NCI-H128 (cell line): Measurements from ENCODE around the gene RPP30.
"Not testable (repeated sequence)": the region's sequence is repeated elsewhere in the genome, so short reads cannot be mapped to it uniquely, and the experiment has no call there.

ENCODE experiments used
- DNase-seq: peaks from one replicate; lab custom pipeline; 2025; ENCODE audit not compliant: unreplicated experiment; lab: John Stamatoyannopoulos, UW

The RPP30 gene

GRCh38 chr10:90871279-90871765 is 452 bp upstream of the RPP30 start:
- no peak for DNase-seq

- no peak for DNase-seq
Measured at GRCh38 chr10:90872648-90873020, 860 bp downstream of the RPP30 start.

- no peak for DNase-seq
Measured at GRCh38 chr10:90879062-90879461, 7.3 kb downstream of the RPP30 start.

- not testable (repeated sequence) for DNase-seq
Measured at GRCh38 chr10:90880059-90880719, 8.4 kb downstream of the RPP30 start.

- no peak for DNase-seq
Measured at GRCh38 chr10:90884431-90884830, 12.7 kb downstream of the RPP30 start.

GRCh38 chr10:90885176-90885575 is 13.4 kb downstream of the RPP30 start:
- no peak for DNase-seq

GRCh38 chr10:90887555-90887954 is 15.8 kb downstream of the RPP30 start:
- no peak for DNase-seq

- no peak for DNase-seq
Measured at GRCh38 chr10:90888387-90888786, 16.6 kb downstream of the RPP30 start.

GRCh38 chr10:90889636-90890035 is 17.9 kb downstream of the RPP30 start:
- no peak for DNase-seq

GRCh38 chr10:90890347-90890746 is 18.6 kb downstream of the RPP30 start:
- no peak for DNase-seq

- no peak for DNase-seq
Measured at GRCh38 chr10:90893190-90893589, 21.4 kb downstream of the RPP30 start.

- DNase-seq = not testable (repeated sequence)
Measured at GRCh38 chr10:90896916-90897315, 25.1 kb downstream of the RPP30 start.

- no peak for DNase-seq
Measured at GRCh38 chr10:90905925-90906324, 34.2 kb downstream of the RPP30 start.

- no peak for DNase-seq
Measured at GRCh38 chr10:90906596-90906995, 34.8 kb downstream of the RPP30 start.

GRCh38 chr10:90911133-90912051 is 39.6 kb downstream of the RPP30 start:
- peak; percentile 2 for DNase-seq

GRCh38 chr10:90912174-90912573 is 40.4 kb downstream of the RPP30 start:
- DNase-seq = no peak

- no peak for DNase-seq
Measured at GRCh38 chr10:90912854-90913479, 41.2 kb downstream of the RPP30 start.

- DNase-seq = no peak
Measured at GRCh38 chr10:90913774-90914420, 42.1 kb downstream of the RPP30 start.

- DNase-seq = no peak
Measured at GRCh38 chr10:90914992-90915765, 43.4 kb downstream of the RPP30 start.

GRCh38 chr10:90915766-90916075 is 43.9 kb downstream of the RPP30 start:
- DNase-seq = no peak
